HepG2 (cell line): Measurements from ENCODE around the gene UNC50. TPM values are rescaled to one million over a fixed set of nuclear protein-coding genes. Genes with fewer than 3 reads are reported as not detected.

Experiments
- ATAC-seq: fragments of 200-7000 bp; cut with Tn5 transposase; 3 replicates; pipeline ENCODE4 v1.9.1; 2020; ENCODE audit warnings: mild to moderate bottlenecking, moderate library complexity
- BruUV-seq: library from RNA; stranded (reverse); fragments of 400-500 nt; replicated peaks from 2 replicates; lab custom pipeline; 2021; lab: Mats Ljungman, UMichigan
- CTCF ChIA-PET: fragments of 300-600 bp; formaldehyde crosslinking; extraction: SDS; loops from one replicate; lab custom pipeline; 2021; ENCODE audit warnings: low total read pairs, inconsistent platforms, low intra/inter-chr PET ratio; lab: Yijun Ruan, JAX
- POLR2A ChIA-PET: fragments of 350-600 bp; sonication (Branson Sonifier 250); formaldehyde crosslinking; loops from one replicate; lab custom pipeline; 2020; ENCODE audit warnings: antibody characterized with exemption, inconsistent platforms; lab: Yijun Ruan, JAX
- DNase-seq: peaks from one replicate; pipeline ENCODE4 v3.0.0-alpha.2; 2015; ENCODE audit warnings: low spot score
- FAIRE-seq: peaks from 3 replicates; lab custom pipeline; 2011; peaks lifted over from hg19 to GRCh38; lab: Jason Lieb, UNC
- H2AFZ ChIP-seq: one replicate; pipeline ENCODE4 v1.6.1; 2011; ENCODE audit warnings: low read length, inconsistent platforms
- H3K27ac ChIP-seq: fragments of 300-600 bp; 3 replicates; pipeline ENCODE4 v1.8.0; 2011; ENCODE audit warnings: mixed run types, mild to moderate bottlenecking, mixed read lengths, low read length, inconsistent platforms; ENCODE audit not compliant: insufficient read depth; ENCODE audit errors: extremely low read length
- H3K27me3 ChIP-seq, 2 experiments: fragments of 200-600 bp in 1 of 2; 2 replicates in 1 of 2; 3 replicates in 1 of 2; pipeline versions ENCODE4 v1.6.0 to v1.8.0; 2011; ENCODE audit warnings: low read length in 2 of 2, mild to moderate bottlenecking in 2 of 2, moderate library complexity in 2 of 2, inconsistent platforms in 1 of 2; ENCODE audit not compliant: insufficient read depth in 2 of 2, control insufficient read depth in 1 of 2
- H3K36me3 ChIP-seq, 2 experiments: fragments of 200-600 bp in 1 of 2; replicated peaks in 1 of 2; 2 replicates in 1 of 2; 3 replicates in 1 of 2; pipeline versions ENCODE4 v1.5.1 to v1.8.0; 2011; ENCODE audit warnings: low read length in 2 of 2, inconsistent platforms in 1 of 2; ENCODE audit not compliant: insufficient read depth in 2 of 2, control insufficient read depth in 1 of 2
- H3K4me1 ChIP-seq: 2 replicates; pipeline ENCODE4 v1.5.1; 2012; ENCODE audit warnings: low read length, inconsistent platforms; ENCODE audit not compliant: insufficient read depth
- H3K4me2 ChIP-seq: 2 replicates; pipeline ENCODE4 v1.6.0; 2011; ENCODE audit warnings: low read depth, low read length, inconsistent platforms
- H3K4me3 ChIP-seq, 3 experiments: fragments of 200-600 bp in 1 of 3; sonication (generic), shearing (Covaris generic) in 1 of 3; replicated peaks in 1 of 3; 2 replicates each; pipeline ENCODE4 v1.5.1; 2011 to 2016; ENCODE audit warnings: low read length in 3 of 3, inconsistent platforms in 2 of 3, low read depth in 2 of 3, mild to moderate bottlenecking in 2 of 3, control low read depth in 1 of 3, mixed read lengths in 1 of 3; ENCODE audit not compliant: insufficient read depth in 1 of 3
- H3K79me2 ChIP-seq: one replicate; pipeline ENCODE4 v1.6.1; 2011; ENCODE audit warnings: low read length, inconsistent platforms; ENCODE audit not compliant: insufficient read depth
- H3K9ac ChIP-seq: 2 replicates; pipeline ENCODE4 v1.6.0; 2011; ENCODE audit warnings: mild to moderate bottlenecking, low read depth, low read length, inconsistent platforms; ENCODE audit not compliant: insufficient read depth
- H3K9me3 ChIP-seq: 2 replicates; pipeline ENCODE4 v1.5.1; 2012; ENCODE audit warnings: mild to moderate bottlenecking, low read length
- H4K20me1 ChIP-seq: 2 replicates; pipeline ENCODE4 v1.6.0; 2011; ENCODE audit warnings: inconsistent platforms, mild to moderate bottlenecking, low read length, moderate library complexity; ENCODE audit not compliant: insufficient read depth
- ADNP ChIP-seq: sonication (generic); formaldehyde crosslinking; IDR thresholded peaks from 2 replicates; pipeline ENCODE4 v1.4.0; 2020; ENCODE audit warnings: missing genetic modification reagents
- KLF6 ChIP-seq: IDR thresholded peaks from 2 replicates; pipeline ENCODE4 v1.8.0; 2016; ENCODE audit warnings: missing biosample characterization, missing genetic modification reagents
- ZBTB38 ChIP-seq: sonication (generic); formaldehyde crosslinking; IDR thresholded peaks from 2 replicates; pipeline ENCODE4 v1.5.1; 2020; ENCODE audit warnings: mild to moderate bottlenecking, missing genetic modification reagents
- ZKSCAN1 ChIP-seq: fragments of 150-350 bp; IDR thresholded peaks from 2 replicates; pipeline ENCODE4 v1.6.1; 2014; ENCODE audit warnings: low read length
- ZNF501 ChIP-seq: sonication (generic); formaldehyde crosslinking; IDR thresholded peaks from 2 replicates; pipeline ENCODE4 v1.5.1; 2020; ENCODE audit warnings: mild to moderate bottlenecking, moderate library complexity, missing genetic modification reagents
- ZNF614 ChIP-seq: IDR thresholded peaks from 2 replicates; pipeline ENCODE4 v1.6.1; 2018; ENCODE audit warnings: missing biosample characterization, missing genetic modification reagents, inconsistent platforms, borderline replicate concordance
- ZNF768 ChIP-seq: sonication (generic); formaldehyde crosslinking; IDR thresholded peaks from 2 replicates; pipeline ENCODE4 v1.4.0; 2020; ENCODE audit warnings: missing genetic modification reagents
- WGBS: methylation state at CpG from one replicate; pipeline ENCODE4 v1.1.6; 2017; ENCODE audit warnings: low lambda C conversion rate; 5-methylcytosine and 5-hydroxymethylcytosine counted together
- in situ Hi-C: cut with HindIII; loops from 2 replicates; pipeline ENCODE4 v1.10.0; 2017; ENCODE audit warnings: low pct_unique_long_range_greater_than_20kb; ENCODE audit not compliant: extremely low pct_ligation_motif_present
- intact Hi-C: fragments of 100-400 bp; cut with micrococcal nuclease; formaldehyde crosslinking; loops from one replicate; pipeline ENCODE4 v1.10.0; 2022; ENCODE audit not compliant: unreplicated experiment
- polyA plus RNA-seq, 8 experiments: library from polyadenylated mRNA; depleted of rRNA in 3 of 8; stranded (reverse) in 7 of 8; unstranded in 1 of 8; fragments of >200 nt; fragmentation: Illumina TruSeq in 4 of 8; extraction: Trizol in 4 of 8; gene quantifications; 2 replicates each; pipeline versions ENCODE4 v1.2.1 to v1.2.3, GENCODE V29; 2011 to 2016; ENCODE audit warnings: low read depth in 4 of 8, missing spikeins in 1 of 8, mixed read lengths in 1 of 8; ENCODE audit not compliant: insufficient read depth in 1 of 8
- total RNA-seq, 5 experiments: library from RNA; depleted of rRNA; stranded (reverse); fragments of >200 nt; fragmentation: Illumina TruSeq; extraction: Trizol; gene quantifications; 2 replicates each; pipeline ENCODE4 v1.2.3, GENCODE V29; 2016; ENCODE audit warnings: low read depth in 1 of 5
- TF ChIP-seq, protein P1 (sequence below): sonication (generic); formaldehyde crosslinking; IDR thresholded peaks from 2 replicates; pipeline ENCODE4 v1.4.0; 2020; ENCODE audit warnings: missing genetic modification reagents

UNC50 gene
- total and polyA plus RNA-seq, 2 of the 13 experiments (the other 11 are each of a cell fraction or from before 2014, with no cell fraction given): 92.6 to 95.6 TPM

DNA sequence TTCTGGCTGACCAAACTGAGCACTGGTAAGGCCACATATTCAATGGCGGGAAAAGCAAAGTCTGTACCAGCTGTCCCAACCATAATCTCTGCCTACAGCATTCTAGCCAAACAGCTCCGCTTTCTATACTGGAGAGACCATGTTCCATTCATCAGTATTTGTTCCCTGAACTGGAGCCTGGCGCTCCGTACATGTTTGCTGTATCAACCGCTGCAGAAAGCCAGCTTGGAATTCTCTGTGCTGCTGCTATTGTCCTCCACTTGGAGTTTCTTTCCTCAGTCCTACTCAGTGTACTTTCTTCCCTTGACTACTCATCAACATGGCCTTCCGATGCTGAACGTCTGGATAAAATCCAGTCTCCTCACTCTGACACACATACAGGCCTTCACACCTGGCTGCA is 2.0 kb upstream of the UNC50 start:
- Histone ChIP-seq H3K79me2 (peaks cover 69% of the 10 kb centered on the region), H3K27me3 (no peaks in the 10 kb centered on the region; a peak in 1 of 5 replicates), H3K36me3 (peaks cover 4 to 18% of the 10 kb centered on the region in 2 experiments), H4K20me1 (peaks cover 4% of the 10 kb centered on the region), H3K9me3 (no peaks in the 10 kb centered on the region), H3K4me1 (peaks cover 40% of the 10 kb centered on the region), H3K4me3 (peak overlapping the region in 2 of 3 experiments; percentile 95 to 97; a peak in 1 of 6 replicates), H2AFZ (no peak overlapping the region), H3K27ac (no peak overlapping the region), H3K9ac (peak overlapping the region; percentile 99; the same call in 1 of the 2 replicates), H3K4me2 (peak overlapping the region; percentile 87)
- DNase-seq (no peak), FAIRE-seq (no peak), ATAC-seq (no peak)
- ChIA-PET CTCF (no interaction called here), POLR2A (interaction anchor here (2.2 kb wide), 1 partner anchor 22 kb away, joined by 5 read pairs; no protein-coding TSS in a partner anchor)
- 91% methylated on average over 7 of the region's 7 CpGs for WGBS
- intact Hi-C loops: loop anchor here (5.0 to 10.0 kb wide), 2 partner anchors 162 to 731 kb away; partner anchors contain the start of genes EIF5B, INPP4A and TXNDC9
- TF ChIP-seq ZNF501 (CRISPR knock-in tag): 0 out of 2 replicates have a peak, but pooled peaks have one; percentile 33
- no peak for TF ChIP-seq KLF6 (CRISPR knock-in tag)
- TF ChIP-seq ZNF768: no peak
- TF ChIP-seq ADNP (CRISPR knock-in tag): no peak
- 0 out of 2 replicates have a peak, but pooled peaks have one; percentile 64 for TF ChIP-seq ZBTB38 (CRISPR knock-in tag)
- no peak for TF ChIP-seq ZNF614 (CRISPR knock-in tag)
- TF ChIP-seq ZKSCAN1: 0 out of 2 replicates have a peak, but pooled peaks have one; percentile 8
- TF ChIP-seq, protein P1, sequence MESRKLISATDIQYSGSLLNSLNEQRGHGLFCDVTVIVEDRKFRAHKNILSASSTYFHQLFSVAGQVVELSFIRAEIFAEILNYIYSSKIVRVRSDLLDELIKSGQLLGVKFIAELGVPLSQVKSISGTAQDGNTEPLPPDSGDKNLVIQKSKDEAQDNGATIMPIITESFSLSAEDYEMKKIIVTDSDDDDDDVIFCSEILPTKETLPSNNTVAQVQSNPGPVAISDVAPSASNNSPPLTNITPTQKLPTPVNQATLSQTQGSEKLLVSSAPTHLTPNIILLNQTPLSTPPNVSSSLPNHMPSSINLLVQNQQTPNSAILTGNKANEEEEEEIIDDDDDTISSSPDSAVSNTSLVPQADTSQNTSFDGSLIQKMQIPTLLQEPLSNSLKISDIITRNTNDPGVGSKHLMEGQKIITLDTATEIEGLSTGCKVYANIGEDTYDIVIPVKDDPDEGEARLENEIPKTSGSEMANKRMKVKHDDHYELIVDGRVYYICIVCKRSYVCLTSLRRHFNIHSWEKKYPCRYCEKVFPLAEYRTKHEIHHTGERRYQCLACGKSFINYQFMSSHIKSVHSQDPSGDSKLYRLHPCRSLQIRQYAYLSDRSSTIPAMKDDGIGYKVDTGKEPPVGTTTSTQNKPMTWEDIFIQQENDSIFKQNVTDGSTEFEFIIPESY (CRISPR knock-in tag): peak; percentile 95
- in situ Hi-C loops: no loop called here
- no TSS peak for BruUV-seq
